H1 (cell line): ENCODE data around the gene ADCY5. TPM values are rescaled to one million over a fixed set of nuclear protein-coding genes. Genes with fewer than 3 reads are reported as not detected.

ENCODE experiments used
- CTCF ChIA-PET: fragments of 300-600 bp; sonication (Branson Sonifier 250); formaldehyde crosslinking; loops from one replicate; lab custom pipeline; 2021; ENCODE audit not compliant: partially characterized antibody; lab: Charles Lee
- POLR2A ChIA-PET: fragments of 300-600 bp; sonication (Branson Sonifier 250); formaldehyde crosslinking; loops from one replicate; lab custom pipeline; 2021; ENCODE audit warnings: inconsistent platforms; ENCODE audit not compliant: partially characterized antibody; lab: Charles Lee
- DNase-seq, 2 experiments: peaks; one replicate each; pipeline versions ENCODE4 v3.0.0 to v3.0.0-alpha.2; 2010 to 2022; ENCODE audit warnings: low spot score in 2 of 2, low read depth in 1 of 2, mixed read lengths in 1 of 2
- FAIRE-seq: peaks from 2 replicates; lab custom pipeline; 2011; peaks lifted over from hg19 to GRCh38; lab: Jason Lieb, UNC
- H2AFZ ChIP-seq: 2 replicates; pipeline ENCODE4 v1.8.1; 2012; ENCODE audit warnings: low read length, inconsistent platforms
- H2AK5ac ChIP-seq: 2 replicates; pipeline ENCODE4 v1.6.1; 2013; ENCODE audit warnings: low read depth, low read length
- H2BK120ac ChIP-seq: replicated peaks from 2 replicates; pipeline ENCODE3; 2013; ENCODE audit warnings: low read depth, low read length, inconsistent platforms
- H2BK12ac ChIP-seq: 2 replicates; pipeline ENCODE4 v1.6.1; 2013; ENCODE audit warnings: low read depth, low read length
- H2BK15ac ChIP-seq: 2 replicates; pipeline ENCODE4 v1.6.1; 2013; ENCODE audit warnings: low read length
- H2BK20ac ChIP-seq: 2 replicates; pipeline ENCODE4 v1.6.1; 2013; ENCODE audit warnings: low read length
- H2BK5ac ChIP-seq: 2 replicates; pipeline ENCODE4 v1.6.1; 2013; ENCODE audit warnings: low read depth, low read length
- H3K14ac ChIP-seq: 2 replicates; pipeline ENCODE4 v1.6.1; 2013; ENCODE audit warnings: inconsistent platforms; ENCODE audit not compliant: insufficient read length
- H3K18ac ChIP-seq: 2 replicates; pipeline ENCODE4 v1.6.1; 2013; ENCODE audit warnings: low read length; ENCODE audit errors: extremely low read depth
- H3K23ac ChIP-seq: 2 replicates; pipeline ENCODE4 v1.6.1; 2013; ENCODE audit warnings: inconsistent platforms; ENCODE audit not compliant: insufficient read length
- H3K23me2 ChIP-seq: 2 replicates; pipeline ENCODE4 v1.6.1; 2013; ENCODE audit warnings: low read depth, low read length
- H3K27ac ChIP-seq: 2 replicates; pipeline ENCODE4 v1.6.1; 2011; ENCODE audit warnings: low read depth, low read length, inconsistent platforms
- H3K27me3 ChIP-seq, 4 experiments: replicated peaks in 1 of 4; 1 replicate in 1 of 4; 2 replicates in 3 of 4; pipeline versions ENCODE4 v1.6.1 to v1.8.1; 2011 to 2013; ENCODE audit warnings: low read length in 3 of 4, mild to moderate bottlenecking in 3 of 4, inconsistent platforms in 2 of 4, mixed read lengths in 2 of 4, moderate library complexity in 1 of 4; ENCODE audit not compliant: control insufficient read depth in 3 of 4, insufficient read depth in 3 of 4; ENCODE audit errors: extremely low read depth in 1 of 4
- H3K36me3 ChIP-seq, 4 experiments: 2 replicates each; pipeline versions ENCODE4 v1.6.1 to v1.8.1; 2011 to 2013; ENCODE audit warnings: mild to moderate bottlenecking in 4 of 4, low read length in 3 of 4, moderate library complexity in 2 of 4, control low read depth in 1 of 4, inconsistent platforms in 1 of 4; ENCODE audit not compliant: insufficient read depth in 4 of 4, control insufficient read depth in 2 of 4
- H3K4ac ChIP-seq: replicated peaks from 2 replicates; pipeline ENCODE3; 2013; ENCODE audit warnings: low read length, low read depth, mixed read lengths, inconsistent platforms; ENCODE audit not compliant: insufficient read length
- H3K4me1 ChIP-seq, 4 experiments: replicated peaks in 1 of 4; 1 replicate in 1 of 4; 2 replicates in 3 of 4; pipeline versions ENCODE4 v1.6.1 to v1.8.1; 2011 to 2013; ENCODE audit warnings: low read length in 3 of 4, inconsistent platforms in 2 of 4, mixed read lengths in 1 of 4; ENCODE audit not compliant: insufficient read depth in 4 of 4, control insufficient read depth in 3 of 4
- H3K4me2 ChIP-seq, 2 experiments: 2 replicates each; pipeline versions ENCODE4 v1.6.1 to v1.8.1; 2011 to 2013; ENCODE audit warnings: low read depth in 2 of 2, low read length in 2 of 2, control low read depth in 1 of 2, inconsistent platforms in 1 of 2, mild to moderate bottlenecking in 1 of 2; ENCODE audit not compliant: insufficient read depth in 1 of 2
- H3K4me3 ChIP-seq, 4 experiments: fragments of 200-600, 300-600 bp in 1 of 4; sonication (generic), shearing (Covaris generic), sonication (Bioruptor Twin) in 1 of 4; 2 replicates each; pipeline versions ENCODE4 v1.5.1 to v1.8.1; 2011 to 2016; ENCODE audit warnings: low read length in 4 of 4, low read depth in 3 of 4, control low read depth in 2 of 4, inconsistent platforms in 2 of 4, mild to moderate bottlenecking in 2 of 4, mixed read lengths in 1 of 4, moderate library complexity in 1 of 4; ENCODE audit not compliant: insufficient read depth in 2 of 4; ENCODE audit errors: extremely low read depth in 1 of 4
- H3K56ac ChIP-seq: replicated peaks from 2 replicates; pipeline ENCODE3; 2013; ENCODE audit warnings: low read depth, mild to moderate bottlenecking, mixed read lengths, low read length, inconsistent platforms; ENCODE audit not compliant: insufficient read length
- H3K79me1 ChIP-seq: 2 replicates; pipeline ENCODE4 v1.6.1; 2013; ENCODE audit warnings: low read depth, low read length, control low read depth
- H3K79me2 ChIP-seq, 2 experiments: 2 replicates each; pipeline versions ENCODE4 v1.6.1 to v1.8.1; 2012 to 2013; ENCODE audit warnings: low read length in 2 of 2, mild to moderate bottlenecking in 2 of 2, inconsistent platforms in 1 of 2; ENCODE audit not compliant: insufficient read depth in 2 of 2, control insufficient read depth in 1 of 2
- H3K9ac ChIP-seq, 4 experiments: replicated peaks in 1 of 4; 1 replicate in 1 of 4; 2 replicates in 3 of 4; pipeline versions ENCODE4 v1.6.1 to v1.8.1; 2011 to 2013; ENCODE audit warnings: low read depth in 3 of 4, low read length in 3 of 4, control low read depth in 2 of 4, mild to moderate bottlenecking in 2 of 4, moderate library complexity in 2 of 4, inconsistent platforms in 1 of 4; ENCODE audit errors: extremely low read depth in 1 of 4
- H3K9me3 ChIP-seq, 2 experiments: 2 replicates each; pipeline versions ENCODE4 v1.6.1 to v1.8.1; 2012 to 2013; ENCODE audit warnings: mild to moderate bottlenecking in 2 of 2, moderate library complexity in 2 of 2, control low read depth in 1 of 2, inconsistent platforms in 1 of 2, low read depth in 1 of 2, low read length in 1 of 2, mixed read lengths in 1 of 2; ENCODE audit not compliant: insufficient read depth in 2 of 2
- H4K20me1 ChIP-seq, 2 experiments: replicated peaks in 1 of 2; 2 replicates each; pipeline versions ENCODE3 to v1.8.1; 2011 to 2013; ENCODE audit warnings: inconsistent platforms in 2 of 2, low read length in 2 of 2, mild to moderate bottlenecking in 1 of 2; ENCODE audit not compliant: insufficient read depth in 2 of 2, control insufficient read depth in 1 of 2
- H4K5ac ChIP-seq: 2 replicates; pipeline ENCODE4 v1.6.1; 2013; ENCODE audit warnings: low read length, low read depth, mixed read lengths, inconsistent platforms; ENCODE audit not compliant: insufficient read length
- H4K8ac ChIP-seq: 2 replicates; pipeline ENCODE4 v1.8.0; 2013; ENCODE audit warnings: mild to moderate bottlenecking, moderate library complexity, low read length, inconsistent platforms; ENCODE audit not compliant: insufficient read depth; ENCODE audit errors: extremely low read depth
- H4K91ac ChIP-seq: replicated peaks from 2 replicates; pipeline ENCODE3; 2013; ENCODE audit warnings: low read length, mixed read lengths, inconsistent platforms; ENCODE audit not compliant: insufficient read length
- CBX5 ChIP-seq: fragments of 300-800, 300-1000 bp; sonication (generic); IDR thresholded peaks from 2 replicates; pipeline ENCODE4 v1.7.1; 2016; ENCODE audit warnings: antibody characterized with exemption, low read length, low read depth
- CTCF ChIP-seq, 3 experiments: IDR thresholded peaks; 1 replicate in 2 of 3; 2 replicates in 1 of 3; pipeline versions ENCODE4 v1.5.1 to v1.6.1; 2011; ENCODE audit warnings: low read length in 3 of 3, mild to moderate bottlenecking in 3 of 3, inconsistent platforms in 2 of 3, low read depth in 1 of 3, moderate library complexity in 1 of 3; ENCODE audit not compliant: insufficient read depth in 1 of 3; ENCODE audit errors: control extremely low read depth in 1 of 3
- EGR1 ChIP-seq: IDR thresholded peaks from 2 replicates; pipeline ENCODE4 v1.6.1; 2011; ENCODE audit warnings: low read depth, low read length, borderline replicate concordance
- GABPA ChIP-seq: IDR thresholded peaks from 2 replicates; pipeline ENCODE4 v1.6.1; 2011; ENCODE audit warnings: mild to moderate bottlenecking, low read length, moderate library complexity, borderline replicate concordance; ENCODE audit not compliant: insufficient read depth
- WGBS, 2 experiments: shearing (Covaris generic) in 1 of 2; methylation state at CpG; one replicate each; pipeline versions ENCODE4 v1.1.6 to v1.1.7; 2013 to 2015; ENCODE audit warnings: low lambda C conversion rate in 2 of 2, mixed read lengths in 2 of 2, inconsistent platforms in 1 of 2, low coverage in 1 of 2, missing lambda C conversion rate in 1 of 2; ENCODE audit not compliant: insufficient replicate concordance in 2 of 2, insufficient coverage in 1 of 2, insufficient read length in 1 of 2; ENCODE audit errors: extremely low coverage in 1 of 2, missing lambda C conversion rate in 1 of 2; 5-methylcytosine and 5-hydroxymethylcytosine counted together
- polyA plus RNA-seq, 7 experiments: library from polyadenylated mRNA; depleted of rRNA in 3 of 7; stranded (reverse) in 5 of 7; unstranded in 2 of 7; fragments of >200 nt in 5 of 7; fragments of 200-250 nt in 2 of 7; gene quantifications; 1 replicate in 5 of 7; 2 replicates in 1 of 7; 4 replicates in 1 of 7; pipeline versions ENCODE4 v1.2.1 to v1.2.3, GENCODE V29; 2011 to 2013; ENCODE audit warnings: missing spikeins in 2 of 7, mixed read lengths in 2 of 7
- total RNA-seq: library from RNA; stranded (reverse); fragmentation: NEBNext Ultra II Directional; extraction: Animal tissue kit (Norgen Biotek cat#: 25700); gene quantifications from 2 replicates; pipeline ENCODE4 v1.2.1, GENCODE V29; 2021
- TF ChIP-seq, protein P1 (sequence below): IDR thresholded peaks from 2 replicates; pipeline ENCODE4 v1.6.1; 2012; ENCODE audit warnings: inconsistent platforms
- TF ChIP-seq, protein P2 (sequence below): IDR thresholded peaks from 2 replicates; pipeline ENCODE4 v1.6.1; 2012; ENCODE audit warnings: inconsistent platforms

ADCY5 gene
- total and polyA plus RNA-seq, 2 of the 8 experiments (the other 6 are each of a cell fraction or from before 2014, with no cell fraction given), result 18.9 to 40.8 TPM

DNA sequence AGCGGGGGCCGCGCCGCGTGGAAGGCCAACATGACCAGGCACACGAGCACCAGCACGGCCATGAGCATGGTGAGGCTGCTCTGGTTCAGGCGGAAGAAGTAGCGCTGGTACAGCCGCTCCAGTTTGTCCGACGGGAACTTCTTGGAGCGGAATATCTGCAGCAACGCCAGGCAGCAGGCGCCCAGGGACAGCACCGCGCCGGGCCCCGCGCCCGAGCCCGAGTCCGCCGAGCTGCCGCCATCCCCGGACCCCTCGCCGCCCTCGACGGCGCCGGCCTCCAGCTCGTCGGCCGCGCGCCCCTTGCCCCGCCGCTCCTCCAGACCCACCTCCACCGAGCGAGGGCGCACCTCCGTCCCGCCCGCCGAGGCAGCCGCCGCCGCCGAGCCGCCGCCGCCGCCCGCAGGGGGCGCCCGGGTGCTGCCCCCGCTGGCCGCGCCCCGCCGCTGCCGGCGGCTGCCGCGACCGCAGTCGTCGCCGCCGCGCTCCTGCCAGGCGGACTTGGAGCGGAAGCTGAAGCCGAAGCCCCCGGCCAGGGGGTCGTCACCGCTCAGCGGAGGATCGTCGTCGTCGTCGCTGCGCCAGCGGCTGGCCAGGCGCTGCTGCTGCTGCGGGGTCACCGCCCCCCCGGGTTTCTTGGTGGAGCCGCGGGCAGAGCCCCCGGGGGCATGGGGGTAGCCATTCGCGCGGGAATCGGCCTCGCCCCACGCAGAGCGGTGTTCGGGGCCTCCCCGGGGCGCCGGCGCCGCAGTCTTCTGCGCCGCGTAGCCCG lies 957 bp downstream of the ADCY5 start:
- no peak overlapping the region for H3K4ac ChIP-seq
- peaks cover 10% of the 10 kb centered on the region; the same call in 1 of the 2 replicates for H3K23me2 ChIP-seq
- peak overlapping the region; percentile 94 for H4K8ac ChIP-seq
- peak in 1 of 2 experiments; percentile 87 for DNase-seq
- 28% methylated on average over 38 of the region's 110 CpGs; no CpG with 5 or more reads in 1 of the 2 experiments for WGBS, 2 experiments
- ChIA-PET POLR2A (interaction anchor here (1.1 to 2.2 kb wide), 5 partner anchors 10 to 133 kb away, joined by 3 to 7 read pairs (median 6); no protein-coding TSS in a partner anchor), CTCF (interaction anchor here (0.6 to 5.0 kb wide), 31 partner anchors 9 to 133 kb away, joined by 3 to 35 read pairs (median 5); no protein-coding TSS in a partner anchor)
- no peak overlapping the region; the same call in 1 of the 2 replicates for H2BK5ac ChIP-seq
- H3K4me3 ChIP-seq, result peak overlapping the region; percentile 8 to 73 (median 55); a peak in 7 of 8 replicates
- H3K27me3 ChIP-seq, result peaks cover 11 to 39% (median 28%) of the 10 kb centered on the region in 4 experiments
- no peaks in the 10 kb centered on the region for H3K79me1 ChIP-seq
- no peak overlapping the region for H2AK5ac ChIP-seq
- H3K23ac ChIP-seq, result no peak overlapping the region
- 0 out of 7 replicates have a peak overlapping the region, but pooled peaks of 1 of the 4 experiments have one; percentile 24 for H3K9ac ChIP-seq
- H4K5ac ChIP-seq, result no peak overlapping the region
- H3K79me2 ChIP-seq, result no peaks in the 10 kb centered on the region
- H3K4me1 ChIP-seq, result peaks cover 0 to 10% (median 3%) of the 10 kb centered on the region in 4 experiments; a peak in 6 of 7 replicates
- H2BK120ac ChIP-seq, result peak overlapping the region; percentile 33
- H3K4me2 ChIP-seq, result peak overlapping the region; percentile 62 to 81
- peak overlapping the region; percentile 93; the same call in 1 of the 2 replicates for H2AFZ ChIP-seq
- peak overlapping the region; percentile 84; the same call in 1 of the 2 replicates for H2BK12ac ChIP-seq
- peaks cover 2 to 4% of the 10 kb centered on the region in 2 experiments for H4K20me1 ChIP-seq
- peak overlapping the region; percentile 88; the same call in 1 of the 2 replicates for H2BK15ac ChIP-seq
- peak overlapping the region; percentile 18; the same call in 1 of the 2 replicates for H2BK20ac ChIP-seq
- peaks cover 0 to 2% (median 0%) of the 10 kb centered on the region in 4 experiments; a peak in 1 of 8 replicates for H3K36me3 ChIP-seq
- peak overlapping the region; percentile 37 for H4K91ac ChIP-seq
- no peaks in the 10 kb centered on the region for H3K9me3 ChIP-seq
- no peak for FAIRE-seq
- no peak overlapping the region for H3K56ac ChIP-seq
- H3K14ac ChIP-seq, result no peak overlapping the region
- H3K27ac ChIP-seq, result no peak overlapping the region
- H3K18ac ChIP-seq, result peak overlapping the region; percentile 32; the same call in 1 of the 2 replicates
- TF ChIP-seq EGR1 (no peak), CBX5 (no peak), GABPA (no peak), CTCF (IDR thresholded peaks at IDR 0.05; ENCODE audit: control extremely low read depth in 1 of 3, insufficient read depth in 1 of 3, low read depth in 1 of 3, low read length in 3 of 3) (peak; percentile 43 to 87 (median 86))
- TF ChIP-seq, protein P1, sequence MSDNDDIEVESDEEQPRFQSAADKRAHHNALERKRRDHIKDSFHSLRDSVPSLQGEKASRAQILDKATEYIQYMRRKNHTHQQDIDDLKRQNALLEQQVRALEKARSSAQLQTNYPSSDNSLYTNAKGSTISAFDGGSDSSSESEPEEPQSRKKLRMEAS, result peak; percentile 79
- TF ChIP-seq, protein P2, sequence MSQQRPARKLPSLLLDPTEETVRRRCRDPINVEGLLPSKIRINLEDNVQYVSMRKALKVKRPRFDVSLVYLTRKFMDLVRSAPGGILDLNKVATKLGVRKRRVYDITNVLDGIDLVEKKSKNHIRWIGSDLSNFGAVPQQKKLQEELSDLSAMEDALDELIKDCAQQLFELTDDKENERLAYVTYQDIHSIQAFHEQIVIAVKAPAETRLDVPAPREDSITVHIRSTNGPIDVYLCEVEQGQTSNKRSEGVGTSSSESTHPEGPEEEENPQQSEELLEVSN, result peak; percentile 59
